Inflammatory macrophage treated with lipopolysaccharide for 4 hours (primary cell): ENCODE data around the gene NEDD9.

ENCODE experiments used
- DNase-seq: peaks from one replicate; pipeline ENCODE4 v3.0.0-alpha.2; 2020

The NEDD9 gene

GRCh38 chr6:11217360-11218101 is 14.9 kb downstream of the NEDD9 start:
- DNase-seq: no peak

- DNase-seq: no peak
These were observed 16.7 kb downstream of the NEDD9 start for GRCh38 chr6:11215773-11216172.

- DNase-seq: no peak
These were observed 17.6 kb downstream of the NEDD9 start for GRCh38 chr6:11214901-11215300.

- DNase-seq: no peak
These were observed 18.2 kb downstream of the NEDD9 start for GRCh38 chr6:11214084-11214833.

GRCh38 chr6:11213422-11214021 is 18.9 kb downstream of the NEDD9 start:
- no peak for DNase-seq

GRCh38 chr6:11212664-11213063 is 19.8 kb downstream of the NEDD9 start:
- peak; percentile 94 for DNase-seq

GRCh38 chr6:11211254-11211653 is 21.2 kb downstream of the NEDD9 start:
- DNase-seq: no peak

GRCh38 chr6:11210386-11211138 is 21.9 kb downstream of the NEDD9 start:
- DNase-seq: no peak

GRCh38 chr6:11209906-11210305 is 22.6 kb downstream of the NEDD9 start:
- peak; percentile 31 for DNase-seq

- no peak for DNase-seq
These were observed 23.1 kb downstream of the NEDD9 start for GRCh38 chr6:11209369-11209768.

GRCh38 chr6:11208854-11209253 is 23.6 kb downstream of the NEDD9 start:
- no peak for DNase-seq

- no peak for DNase-seq
These were observed 24.2 kb downstream of the NEDD9 start for GRCh38 chr6:11208267-11208666.

GRCh38 chr6:11207199-11207968 is 25.1 kb downstream of the NEDD9 start:
- peak; percentile 98 for DNase-seq

GRCh38 chr6:11206576-11206975 is 25.9 kb downstream of the NEDD9 start:
- DNase-seq: peak; percentile 80

- DNase-seq: no peak
These were observed 27.6 kb downstream of the NEDD9 start for GRCh38 chr6:11204794-11205366.

- DNase-seq: no peak
These were observed 28.5 kb downstream of the NEDD9 start for GRCh38 chr6:11204005-11204399.

- no peak for DNase-seq
These were observed 29.0 kb downstream of the NEDD9 start for GRCh38 chr6:11203306-11204004.

- no peak for DNase-seq
These were observed 29.8 kb downstream of the NEDD9 start for GRCh38 chr6:11202513-11203305.

GRCh38 chr6:11201772-11202512 is 30.5 kb downstream of the NEDD9 start:
- DNase-seq: no peak

GRCh38 chr6:11201015-11201414 is 31.5 kb downstream of the NEDD9 start:
- DNase-seq: no peak
